Psoas muscle (tissue), 8 donors: Measurements from ENCODE around the gene SRRM2. TPM values are rescaled to one million over a fixed set of nuclear protein-coding genes. Genes with fewer than 3 reads are reported as not detected.

Source experiments
- ATAC-seq, 4 donors: fragments of 200-7000 bp; cut with Tn5 transposase; one replicate each; pipeline ENCODE4 v1.9.1; 2020; ENCODE audit warnings: moderate library complexity in 3 of 4, mild to moderate bottlenecking in 2 of 4
- DNase-seq, 2 donors: peaks; one replicate each; pipeline ENCODE4 v3.0.0-alpha.2; 2020
- H3K27ac ChIP-seq: fragments of 200-600 bp; one replicate; pipeline ENCODE4 v1.8.0; 2022
- H3K27me3 ChIP-seq, 3 donors: fragments of 200-600 bp in 1 of 3; one replicate each; pipeline versions ENCODE4 v1.6.1 to v1.8.0; 2013 to 2022; ENCODE audit warnings: low read length in 2 of 3, mild to moderate bottlenecking in 2 of 3, moderate library complexity in 1 of 3; ENCODE audit not compliant: insufficient read depth in 3 of 3
- H3K36me3 ChIP-seq, 2 donors: fragments of 200-600 bp in 1 of 2; one replicate each; pipeline versions ENCODE4 v1.6.1 to v1.8.0; 2013 to 2022; ENCODE audit warnings: low read depth in 1 of 2, mild to moderate bottlenecking in 1 of 2, moderate library complexity in 1 of 2; ENCODE audit not compliant: insufficient read depth in 1 of 2
- H3K4me1 ChIP-seq: fragments of 200-600 bp; one replicate; pipeline ENCODE4 v1.8.0; 2022
- H3K4me3 ChIP-seq: fragments of 200-600 bp; one replicate; pipeline ENCODE4 v1.8.0; 2022; ENCODE audit warnings: mild to moderate bottlenecking
- H3K9me3 ChIP-seq: fragments of 200-600 bp; one replicate; pipeline ENCODE4 v1.8.0; 2022
- CTCF ChIP-seq: fragments of 200-600 bp; IDR thresholded peaks from one replicate; pipeline ENCODE4 v1.8.0; 2022; ENCODE audit warnings: antibody characterized with exemption
- WGBS, 3 donors: extraction: QIAGEN DNeasy Blood & Tissue Kit; methylation state at CpG; one replicate each; pipeline versions ENCODE4 v1.1.6 to v1.1.7; 2013; 5-methylcytosine and 5-hydroxymethylcytosine counted together
- intact Hi-C, 2 donors: fragments of 100-400 bp; cut with DNase I; formaldehyde crosslinking; loops; one replicate each; pipeline versions ENCODE4 v1.11.0 to v1.14.2; 2022
- polyA plus RNA-seq, 3 donors: library from polyadenylated mRNA; stranded (reverse); fragments of 200-250 nt; gene quantifications; one replicate each; pipeline ENCODE4 v1.2.3, GENCODE V29; 2013
- total RNA-seq, 4 donors: library from RNA; stranded (reverse); fragmentation: NEBNext Ultra II Directional in 2 of 4; extraction: Animal tissue kit (Norgen Biotek cat#: 25700) in 2 of 4; gene quantifications; one replicate each; pipeline versions ENCODE4 v1.2.1 to v1.2.4, GENCODE V29; 2021 to 2023
- donor health status: healthy with polysubstance abuse.
- donor health status: DM: no; HTN: no; CAD: no; lungs with moderate emphysema.
- donor health status: Bipolar disorder and iron deficiency.
- donor health status: healthy.
- donor health status: DM: yes; HTN: yes; CAD: no.
- donor health status: DM: no; HTN: no; CAD: no.
- donor health status: DM: no; HTN: no; CAD: no.
- donor health status: DM: yes; HTN: yes; CAD: no.

Gene SRRM2
- total and polyA plus RNA-seq, 7 donors, result 183 to 413 (median 277) TPM

- H3K4me1 ChIP-seq, result no peaks in the 10 kb centered on the region
- 80 to 87% (median 82%) methylated on average over 4 to 5 of the region's 5 CpGs for WGBS, 3 donors
- no peaks in the 10 kb centered on the region for H3K36me3 ChIP-seq
- ATAC-seq, result no peak
- no peak for DNase-seq
- no peak overlapping the region for H3K4me3 ChIP-seq
- H3K9me3 ChIP-seq, result no peaks in the 10 kb centered on the region
- no peak overlapping the region for H3K27ac ChIP-seq
- intact Hi-C loops, result no loop called here
- no peak for TF ChIP-seq CTCF
- H3K27me3 ChIP-seq, result peaks cover 0 to 5% (median 3%) of the 10 kb centered on the region in 3 donors
Observed at GRCh38 chr16:2737238-2737605, 15.2 kb upstream of the SRRM2 start.

GRCh38 chr16:2737895-2738418 lies 14.5 kb upstream of the SRRM2 start:
- no peak for TF ChIP-seq CTCF
- no peaks in the 10 kb centered on the region for H3K9me3 ChIP-seq
- ATAC-seq (no peak), DNase-seq (no peak)
- no peak overlapping the region for H3K4me3 ChIP-seq
- intact Hi-C loops, result no loop called here
- WGBS, 3 donors, result 72 to 80% (median 79%) methylated on average over 6 to 7 of the region's 7 CpGs
- H3K27ac ChIP-seq, result no peak overlapping the region
- no peaks in the 10 kb centered on the region for H3K4me1 ChIP-seq
- H3K36me3 ChIP-seq, result no peaks in the 10 kb centered on the region
- peaks cover 0 to 5% (median 3%) of the 10 kb centered on the region in 3 donors for H3K27me3 ChIP-seq

DNA sequence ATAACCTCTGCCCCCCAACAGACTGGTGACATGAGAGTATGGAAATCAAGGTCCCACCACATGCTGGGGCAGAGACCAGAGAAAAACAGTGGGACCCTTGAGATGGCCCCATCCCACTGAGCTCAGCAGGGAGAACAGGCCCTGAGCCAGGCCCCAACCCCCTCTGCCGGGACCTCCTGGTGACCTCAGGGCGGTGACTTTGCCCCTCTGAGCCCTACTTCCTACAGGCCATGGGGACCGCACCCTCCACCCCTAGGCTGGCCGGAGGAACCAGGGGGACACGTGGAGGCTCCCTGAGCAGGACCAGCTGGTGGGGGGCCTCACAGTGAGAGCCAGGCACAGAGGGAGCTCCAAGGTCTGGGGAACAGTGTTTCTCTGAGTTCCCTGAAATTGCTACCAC lies 13.8 kb upstream of the SRRM2 start:
- H3K27me3 ChIP-seq, result peaks cover 0 to 5% (median 3%) of the 10 kb centered on the region in 3 donors
- H3K36me3 ChIP-seq, result no peaks in the 10 kb centered on the region
- H3K9me3 ChIP-seq, result no peaks in the 10 kb centered on the region
- ATAC-seq, result peak in 1 of 4 donors; percentile 19
- no peak overlapping the region for H3K4me3 ChIP-seq
- TF ChIP-seq CTCF, result no peak
- intact Hi-C loops, result no loop called here
- no peaks in the 10 kb centered on the region for H3K4me1 ChIP-seq
- 70 to 81% (median 79%) methylated on average over 3 to 5 of the region's 5 CpGs for WGBS, 3 donors
- DNase-seq, result no peak
- no peak overlapping the region for H3K27ac ChIP-seq

- intact Hi-C loops, result no loop called here
- Histone ChIP-seq H3K27ac (no peak overlapping the region), H3K4me1 (no peaks in the 10 kb centered on the region), H3K9me3 (no peaks in the 10 kb centered on the region), H3K27me3 (peaks cover 0 to 5% (median 3%) of the 10 kb centered on the region in 3 donors), H3K36me3 (no peaks in the 10 kb centered on the region), H3K4me3 (no peak overlapping the region)
- DNase-seq, result no peak
- WGBS, 3 donors, result 45 to 59% (median 53%) methylated on average over 8 of the region's 8 CpGs
- no peak for ATAC-seq
- no peak for TF ChIP-seq CTCF
Observed at GRCh38 chr16:2739625-2740430, 12.6 kb upstream of the SRRM2 start.
